ENCODE data around the gene BCAS3.
"Not testable (repeated sequence)": the region's sequence is repeated elsewhere in the genome, so short reads cannot be mapped to it uniquely, and the experiment has no call there.

BCAS3 gene

DNA sequence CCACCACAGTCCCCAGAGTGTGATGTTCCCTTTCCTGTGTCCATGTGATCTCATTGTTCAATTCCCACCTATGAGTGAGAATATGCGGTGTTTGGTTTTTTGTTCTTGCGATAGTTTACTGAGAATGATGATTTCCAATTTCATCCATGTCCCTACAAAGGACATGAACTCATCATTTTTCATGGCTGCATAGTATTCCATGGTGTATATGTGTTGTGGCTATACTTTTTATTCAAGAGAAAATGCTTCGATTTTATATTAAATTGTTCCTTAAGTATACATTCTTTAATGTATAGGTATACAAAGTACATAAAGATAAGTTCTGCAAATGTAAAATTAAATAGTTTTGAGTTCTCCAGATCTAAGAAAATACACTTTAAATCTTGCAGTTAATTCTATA is 328.3 kb downstream of the BCAS3 start:
- DNase-seq (ENCODE audit: low read depth): not testable (repeated sequence)

- DNase-seq (ENCODE audit: low read depth): no peak
These were observed 330.3 kb downstream of the BCAS3 start for GRCh38 chr17:61007980-61008379.

GRCh38 chr17:61009663-61010062 is 332.0 kb downstream of the BCAS3 start:
- DNase-seq (ENCODE audit: low read depth): no peak

GRCh38 chr17:61010661-61011170 is 333.1 kb downstream of the BCAS3 start:
- no peak for DNase-seq (ENCODE audit: low read depth)

- DNase-seq (ENCODE audit: low read depth): no peak
These were observed 333.6 kb downstream of the BCAS3 start for GRCh38 chr17:61011251-61011650.

DNA sequence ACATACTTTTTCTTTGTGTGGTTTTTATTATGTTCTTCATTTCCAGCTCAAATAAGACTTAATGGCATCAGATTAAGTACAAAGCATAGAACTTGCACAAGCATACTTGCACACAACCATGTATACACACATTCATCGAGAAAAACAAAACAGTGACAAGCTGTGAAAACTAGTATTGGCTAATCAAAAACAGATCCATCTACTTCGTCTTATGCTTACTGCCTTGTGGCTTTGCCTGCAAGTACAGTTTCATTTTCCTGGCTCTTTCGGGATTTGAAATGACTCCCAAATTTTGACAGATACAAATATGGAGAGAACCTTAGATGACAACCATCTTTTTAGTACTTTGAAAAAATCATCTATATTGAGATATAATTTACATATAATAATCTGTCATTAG is 338.3 kb downstream of the BCAS3 start:
- no peak for DNase-seq (ENCODE audit: low read depth)

GRCh38 chr17:61017317-61018006 is 339.8 kb downstream of the BCAS3 start:
- no peak for DNase-seq (ENCODE audit: low read depth)

GRCh38 chr17:61018938-61019337 is 341.3 kb downstream of the BCAS3 start:
- DNase-seq (ENCODE audit: low read depth): no peak

DNA sequence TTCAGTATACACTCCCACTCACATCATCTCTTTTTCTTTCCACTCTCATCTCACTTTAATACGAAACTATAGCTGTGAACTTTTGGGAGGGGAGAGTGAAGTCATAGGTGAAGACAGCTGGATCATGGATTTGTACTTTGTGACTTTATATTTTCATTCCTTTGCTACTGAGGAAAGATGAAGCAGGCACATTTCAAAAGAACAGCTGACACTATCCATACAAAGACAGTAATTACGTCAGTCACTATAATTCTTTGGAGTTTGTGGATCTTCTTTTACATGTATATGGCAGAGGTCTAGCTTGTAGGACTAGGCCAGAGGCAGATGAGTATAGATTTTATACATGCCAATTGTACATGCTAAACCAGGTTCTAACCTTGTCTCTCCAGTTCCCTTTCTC is 346.3 kb downstream of the BCAS3 start:
- DNase-seq (ENCODE audit: low read depth): no peak

GRCh38 chr17:61026818-61027217 is 349.2 kb downstream of the BCAS3 start:
- no peak for DNase-seq (ENCODE audit: low read depth)

DNA sequence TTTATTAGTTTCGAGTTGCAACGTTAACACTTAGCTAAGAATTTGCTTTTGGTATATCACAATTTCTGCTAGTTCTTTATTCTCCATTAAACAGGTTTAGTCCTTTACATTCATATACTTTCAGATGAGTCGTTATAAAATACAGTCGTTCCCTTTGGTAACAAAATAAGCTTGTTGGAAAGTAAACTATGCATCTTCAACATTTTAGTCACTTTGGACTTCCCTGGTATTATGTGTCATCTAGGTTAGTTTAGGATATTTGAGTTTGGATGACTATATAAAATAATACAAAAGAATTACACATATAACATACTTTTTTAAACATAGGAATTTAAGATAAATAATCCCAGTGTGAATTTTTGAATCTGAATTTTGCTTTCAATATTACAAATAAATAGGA is 351.5 kb downstream of the BCAS3 start:
- no peak for DNase-seq (ENCODE audit: low read depth)

DNA sequence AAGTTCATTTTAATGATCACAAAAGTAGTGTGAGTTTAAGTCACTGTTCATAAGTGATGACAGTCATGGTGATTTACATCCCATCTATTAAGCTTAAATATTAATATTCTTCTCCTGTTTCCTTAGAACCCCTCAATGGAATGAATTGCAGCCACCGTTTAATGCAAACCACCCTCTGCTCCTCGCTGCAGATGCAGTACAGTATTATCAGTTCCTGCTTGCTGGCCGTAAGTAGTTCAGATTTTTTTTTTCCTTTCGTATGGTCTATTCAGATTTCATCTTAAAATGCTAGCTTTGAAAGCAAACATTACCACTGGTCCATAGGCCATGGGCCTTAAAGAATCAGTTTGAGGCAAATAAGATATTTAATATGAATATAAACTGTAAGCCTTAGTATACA is 363.0 kb downstream of the BCAS3 start:
- no peak for DNase-seq (ENCODE audit: low read depth)

- DNase-seq (ENCODE audit: low read depth): not testable (repeated sequence)
These were observed 364.7 kb downstream of the BCAS3 start for GRCh38 chr17:61042348-61042747.

- no peak for DNase-seq (ENCODE audit: low read depth)
These were observed 369.9 kb downstream of the BCAS3 start for GRCh38 chr17:61047515-61047914.

GRCh38 chr17:61048376-61049106 is 370.9 kb downstream of the BCAS3 start:
- DNase-seq (ENCODE audit: low read depth): no peak

DNA sequence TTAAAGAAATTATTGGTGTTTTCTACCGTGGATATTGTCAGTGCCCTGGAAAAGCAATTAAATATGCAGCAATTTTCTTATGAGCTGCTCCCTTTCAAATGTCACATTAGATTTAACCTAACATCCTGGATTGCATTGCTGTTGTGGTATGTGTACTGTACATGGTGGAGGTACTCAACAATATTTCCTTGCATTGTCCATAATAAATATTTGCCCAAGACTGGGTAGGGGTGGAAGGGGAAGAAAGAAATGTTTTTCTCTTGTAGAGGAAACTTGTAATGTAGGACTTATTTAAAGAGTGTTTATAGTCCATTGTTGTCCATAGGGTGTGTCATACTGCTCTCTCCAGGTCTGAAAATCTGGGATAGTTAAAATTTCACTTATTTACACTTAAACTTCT is 375.8 kb downstream of the BCAS3 start:
- DNase-seq (ENCODE audit: low read depth): no peak

- no peak for DNase-seq (ENCODE audit: low read depth)
These were observed 376.8 kb downstream of the BCAS3 start for GRCh38 chr17:61054436-61054835.

GRCh38 chr17:61057257-61057656 is 379.6 kb downstream of the BCAS3 start:
- DNase-seq (ENCODE audit: low read depth): no peak

DNA sequence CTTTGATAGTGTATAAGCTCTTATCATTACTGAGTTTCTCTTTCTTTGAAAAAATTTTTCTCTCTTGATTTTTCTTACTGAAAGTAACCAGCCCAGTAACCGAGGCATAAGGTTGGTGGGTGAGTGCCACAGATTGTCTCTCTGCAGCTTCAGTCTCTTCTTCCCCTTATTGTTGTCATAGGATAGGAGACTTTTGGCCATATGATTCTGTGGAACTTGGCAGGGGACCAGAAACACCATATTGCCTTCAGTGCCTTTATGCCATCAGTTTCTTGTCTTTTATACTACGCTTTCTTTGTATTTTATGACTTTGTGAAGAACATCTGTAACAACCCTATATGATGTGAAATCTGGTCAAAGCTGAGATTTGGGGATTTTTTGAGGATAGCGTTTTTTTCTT is 380.4 kb downstream of the BCAS3 start:
- no peak for DNase-seq (ENCODE audit: low read depth)

DNA sequence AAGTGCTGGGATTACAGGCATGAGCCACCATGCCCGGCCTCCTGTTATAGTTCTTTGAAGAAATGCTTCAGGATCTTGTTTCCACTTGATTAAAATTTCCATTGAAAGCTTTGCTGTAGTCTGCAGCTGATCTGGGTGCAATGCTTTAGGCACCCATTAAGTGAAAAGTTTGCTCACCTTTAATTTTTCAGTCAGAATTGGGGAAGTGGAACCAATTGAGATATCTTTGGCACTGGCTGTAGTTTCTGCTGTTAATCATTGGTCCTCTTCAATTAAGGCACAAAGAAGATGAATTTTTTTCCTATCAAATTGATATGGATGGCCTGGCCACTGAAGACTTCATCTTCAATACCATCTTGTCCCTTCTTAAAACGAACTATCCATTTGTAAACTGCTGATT is 385.9 kb downstream of the BCAS3 start:
- DNase-seq (ENCODE audit: low read depth): no peak

DNA sequence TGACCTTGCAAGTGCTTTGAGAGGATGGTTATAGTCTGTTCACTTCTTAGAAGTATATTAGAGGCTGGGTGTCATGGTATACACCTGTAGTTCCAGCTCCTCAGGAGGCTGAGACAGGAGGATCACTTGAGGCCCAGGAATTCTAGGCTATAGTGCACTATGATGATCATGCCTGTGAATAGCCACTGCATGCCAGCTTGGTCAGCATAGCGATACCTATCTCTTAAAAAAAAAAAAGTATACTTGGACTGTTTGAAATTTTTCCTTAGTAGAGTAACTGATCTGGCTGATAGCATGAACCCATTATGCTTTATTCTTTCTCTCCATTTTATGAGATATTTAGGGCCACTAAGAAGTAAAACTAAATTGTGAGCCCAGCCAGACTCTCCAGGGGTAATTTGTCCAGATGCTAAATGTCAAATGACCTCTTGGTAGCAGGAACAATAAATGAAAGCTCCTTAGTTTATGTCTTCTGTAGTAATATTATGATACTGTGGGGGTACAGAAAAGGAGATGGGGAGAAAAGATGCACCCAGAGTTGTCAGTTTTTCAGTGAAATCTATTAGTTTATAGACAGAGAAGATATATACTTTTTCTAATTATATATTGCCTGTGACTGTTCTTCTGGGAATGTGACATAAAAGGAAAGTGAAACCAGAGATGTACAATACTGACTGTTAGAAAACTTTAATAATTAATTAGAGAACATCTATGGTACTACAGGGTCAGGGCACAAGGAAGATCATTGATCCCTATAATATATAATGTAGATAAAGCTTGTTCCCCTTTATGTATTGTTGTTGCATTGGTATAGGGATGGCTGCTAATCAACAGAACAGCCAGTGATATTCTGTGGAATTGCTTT is 386.7 kb downstream of the BCAS3 start:
- DNase-seq (ENCODE audit: low read depth): no peak

DNA sequence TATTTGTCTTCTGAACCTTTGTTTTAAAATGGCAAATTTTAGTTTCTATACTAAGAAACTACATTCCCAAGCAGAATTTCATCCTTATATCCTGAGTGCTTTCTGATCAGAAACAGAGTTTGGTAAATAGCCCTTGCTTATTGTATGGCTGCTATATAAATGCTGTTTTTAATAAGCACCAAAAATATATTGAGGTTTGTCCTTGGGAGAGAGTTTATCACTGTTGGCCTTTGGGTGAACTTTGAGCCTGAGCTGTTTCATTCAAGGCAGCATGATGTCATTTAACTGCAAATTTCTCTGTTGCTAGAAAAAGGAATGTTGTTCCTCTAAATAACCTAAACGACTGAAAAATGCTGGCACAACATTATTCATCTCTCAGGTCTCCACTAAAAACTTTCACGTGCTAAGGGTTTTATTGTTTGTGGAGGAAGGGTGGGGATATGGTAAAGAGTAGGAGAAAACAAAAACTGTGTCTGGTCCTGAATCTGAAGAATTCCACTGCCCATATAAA is 387.7 kb downstream of the BCAS3 start:
- no peak for DNase-seq (ENCODE audit: low read depth)

Data from HS-27A (cell line).